Cardiac muscle cell (in vitro differentiated cells and primary cell): ENCODE data around the gene EBF3. TPM values are rescaled to one million over a fixed set of nuclear protein-coding genes. Genes with fewer than 3 reads are reported as not detected.

Experiments used
- DNase-seq, 2 donors: peaks; one replicate each; pipeline versions ENCODE4 v3.0.0 to v3.0.0-alpha.2; 2010 to 2017; ENCODE audit warnings: low read depth in 1 of 2, low spot score in 1 of 2
- H3K27ac ChIP-seq: fragments of 200-600 bp; sonication (generic); 2 replicates; pipeline ENCODE4 v1.5.1; 2016
- H3K27me3 ChIP-seq: fragments of 200-600 bp; sonication (generic); 2 replicates; pipeline ENCODE4 v1.6.0; 2016; ENCODE audit warnings: control low read depth
- H3K36me3 ChIP-seq: fragments of 200-600 bp; sonication (generic); 2 replicates; pipeline ENCODE4 v1.5.1; 2016; ENCODE audit warnings: control low read depth
- H3K4me1 ChIP-seq: fragments of 200-600 bp; sonication (generic); 2 replicates; pipeline ENCODE4 v1.8.1; 2017; ENCODE audit warnings: low read depth, mild to moderate bottlenecking, mixed run types
- H3K4me3 ChIP-seq: fragments of 200-600 bp; sonication (generic); 2 replicates; pipeline ENCODE4 v1.5.1; 2016; ENCODE audit warnings: mild to moderate bottlenecking
- H3K9me3 ChIP-seq: fragments of 200-600 bp; sonication (generic); 2 replicates; pipeline ENCODE4 v1.5.1; 2017; ENCODE audit warnings: low read depth, mild to moderate bottlenecking, control low read depth
- polyA plus RNA-seq: library from polyadenylated mRNA; unstranded; fragments of >200 nt; fragmentation: Nextera tagmentation; extraction: Ambion mirVana; gene quantifications from 2 replicates; pipeline ENCODE4 v1.2.1, GENCODE V29; 2016
- total RNA-seq: library from RNA; depleted of rRNA; stranded (reverse); fragments of >200 nt; gene quantifications from 2 replicates; pipeline ENCODE4 v1.2.3, GENCODE V29; 2016
- TF ChIP-seq, protein P1 (sequence below): IDR thresholded peaks from 2 replicates; pipeline ENCODE4 v1.5.1; 2012; ENCODE audit warnings: low read depth, mild to moderate bottlenecking, low read length

Gene EBF3
- total and polyA plus RNA-seq, 2 experiments from 2014 or later: 0.61 to 2.8 TPM

DNA sequence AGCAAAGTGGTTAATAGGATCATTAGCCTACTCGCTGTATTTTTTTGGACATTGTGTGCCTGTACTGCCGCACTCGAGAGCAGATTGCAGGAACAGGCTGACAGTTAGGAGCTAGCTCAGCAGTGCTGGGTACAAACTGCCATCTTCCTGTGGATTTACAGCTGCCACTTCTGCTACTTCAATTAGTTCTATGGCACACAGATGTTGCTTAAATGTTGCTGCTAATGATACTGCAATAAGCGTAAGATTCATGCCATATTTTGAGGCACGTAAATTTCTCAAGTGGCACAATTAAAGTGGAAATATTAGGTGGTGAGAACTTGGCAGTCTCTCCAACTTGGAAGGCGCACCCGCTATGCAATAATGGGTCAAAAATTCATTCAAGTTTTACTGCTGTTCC lies 171.9 kb downstream of the EBF3 start:
- no peaks in the 10 kb centered on the region for H3K36me3 ChIP-seq
- H3K9me3 ChIP-seq: no peaks in the 10 kb centered on the region
- H3K4me3 ChIP-seq: no peak overlapping the region
- no peak for DNase-seq
- H3K27me3 ChIP-seq: no peaks in the 10 kb centered on the region
- no peaks in the 10 kb centered on the region for H3K4me1 ChIP-seq
- no peak overlapping the region for H3K27ac ChIP-seq
- TF ChIP-seq, protein P1, sequence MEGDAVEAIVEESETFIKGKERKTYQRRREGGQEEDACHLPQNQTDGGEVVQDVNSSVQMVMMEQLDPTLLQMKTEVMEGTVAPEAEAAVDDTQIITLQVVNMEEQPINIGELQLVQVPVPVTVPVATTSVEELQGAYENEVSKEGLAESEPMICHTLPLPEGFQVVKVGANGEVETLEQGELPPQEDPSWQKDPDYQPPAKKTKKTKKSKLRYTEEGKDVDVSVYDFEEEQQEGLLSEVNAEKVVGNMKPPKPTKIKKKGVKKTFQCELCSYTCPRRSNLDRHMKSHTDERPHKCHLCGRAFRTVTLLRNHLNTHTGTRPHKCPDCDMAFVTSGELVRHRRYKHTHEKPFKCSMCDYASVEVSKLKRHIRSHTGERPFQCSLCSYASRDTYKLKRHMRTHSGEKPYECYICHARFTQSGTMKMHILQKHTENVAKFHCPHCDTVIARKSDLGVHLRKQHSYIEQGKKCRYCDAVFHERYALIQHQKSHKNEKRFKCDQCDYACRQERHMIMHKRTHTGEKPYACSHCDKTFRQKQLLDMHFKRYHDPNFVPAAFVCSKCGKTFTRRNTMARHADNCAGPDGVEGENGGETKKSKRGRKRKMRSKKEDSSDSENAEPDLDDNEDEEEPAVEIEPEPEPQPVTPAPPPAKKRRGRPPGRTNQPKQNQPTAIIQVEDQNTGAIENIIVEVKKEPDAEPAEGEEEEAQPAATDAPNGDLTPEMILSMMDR: no peak

DNA sequence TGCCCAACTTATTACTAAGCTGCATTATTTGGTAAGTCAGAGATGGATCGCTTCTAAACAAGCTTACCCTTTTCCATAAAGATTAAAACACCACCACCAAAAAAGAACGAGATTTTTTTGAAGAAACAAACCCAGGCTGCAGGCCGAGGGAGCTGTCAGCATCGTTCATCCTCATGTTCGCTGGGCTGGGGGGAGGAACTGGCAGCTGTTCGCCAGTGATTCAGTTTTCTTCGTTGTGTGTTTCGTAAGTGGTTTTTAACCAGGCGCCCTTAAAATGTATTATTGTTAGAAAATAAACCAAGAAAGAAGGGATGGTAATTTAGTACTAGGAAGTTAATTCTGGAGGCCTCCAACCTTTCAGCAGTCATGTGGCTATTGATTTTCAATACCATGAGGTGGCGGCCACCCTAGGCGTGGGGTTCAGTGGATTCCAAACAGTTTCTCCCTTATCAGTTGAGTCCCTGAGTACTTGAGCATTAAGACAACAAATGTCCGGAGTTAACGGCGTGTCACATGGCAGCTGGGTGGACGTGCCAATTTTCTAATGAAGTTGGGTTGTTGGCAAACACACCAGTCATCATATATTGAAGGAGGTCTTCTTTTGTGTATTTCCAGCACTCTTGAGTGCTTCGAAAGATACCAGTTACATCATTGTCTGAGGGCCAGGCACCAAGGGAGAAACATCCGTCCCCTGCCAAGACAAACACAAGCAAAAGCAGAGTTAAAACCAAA lies 173.2 kb downstream of the EBF3 start:
- Histone ChIP-seq H3K36me3 (no peaks in the 10 kb centered on the region), H3K4me3 (no peak overlapping the region), H3K27me3 (no peaks in the 10 kb centered on the region), H3K27ac (no peak overlapping the region), H3K9me3 (no peaks in the 10 kb centered on the region), H3K4me1 (no peaks in the 10 kb centered on the region)
- DNase-seq: no peak
- TF ChIP-seq, protein P1: no peak

DNA sequence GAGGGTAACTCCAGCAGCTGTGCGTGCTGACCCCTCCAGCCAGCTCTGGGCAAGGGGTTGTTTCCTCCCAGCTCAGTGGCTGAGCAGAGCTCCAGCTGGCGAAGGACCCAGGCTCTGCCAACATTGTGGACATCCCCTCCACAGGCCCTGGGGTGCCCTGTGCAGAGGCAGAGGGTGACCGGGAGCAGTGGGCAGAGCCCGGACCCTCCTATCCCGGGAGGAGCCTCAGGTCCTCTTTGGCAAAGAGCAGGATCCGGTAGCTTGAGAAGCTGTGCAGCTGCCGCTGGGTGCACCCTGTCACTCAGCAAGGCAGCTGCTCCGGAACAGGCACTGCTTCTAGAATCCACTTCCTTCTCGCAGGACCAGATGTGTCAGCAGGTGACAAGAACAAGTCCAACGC lies 175.9 kb downstream of the EBF3 start:
- no peaks in the 10 kb centered on the region for H3K4me1 ChIP-seq
- H3K27ac ChIP-seq: no peak overlapping the region
- H3K9me3 ChIP-seq: no peaks in the 10 kb centered on the region
- no peak for DNase-seq
- no peaks in the 10 kb centered on the region for H3K36me3 ChIP-seq
- no peak overlapping the region for H3K4me3 ChIP-seq
- no peaks in the 10 kb centered on the region for H3K27me3 ChIP-seq
- TF ChIP-seq, protein P1: no peak

DNA sequence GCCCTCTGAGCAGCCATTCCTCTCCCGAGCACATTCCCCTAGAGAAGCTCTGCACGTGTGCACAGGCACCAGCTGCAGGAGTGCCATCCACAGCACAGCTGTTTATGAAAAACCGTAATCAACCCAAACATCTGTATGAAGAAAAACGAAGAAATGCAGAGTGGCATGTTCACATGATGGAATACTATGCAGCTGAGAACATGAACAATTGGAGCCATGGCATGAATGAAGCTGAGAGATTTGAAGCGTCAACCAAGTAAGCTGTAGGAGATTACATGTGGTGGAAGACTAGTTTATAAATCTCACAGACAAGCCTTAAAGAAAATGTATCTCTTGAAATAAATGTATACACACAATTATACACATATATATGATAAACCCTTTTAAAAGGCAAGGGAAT lies 176.5 kb downstream of the EBF3 start:
- no peak overlapping the region for H3K27ac ChIP-seq
- TF ChIP-seq, protein P1: no peak
- H3K9me3 ChIP-seq: no peaks in the 10 kb centered on the region
- no peaks in the 10 kb centered on the region for H3K36me3 ChIP-seq
- H3K4me3 ChIP-seq: no peak overlapping the region
- no peaks in the 10 kb centered on the region for H3K27me3 ChIP-seq
- DNase-seq: no peak
- H3K4me1 ChIP-seq: no peaks in the 10 kb centered on the region

DNA sequence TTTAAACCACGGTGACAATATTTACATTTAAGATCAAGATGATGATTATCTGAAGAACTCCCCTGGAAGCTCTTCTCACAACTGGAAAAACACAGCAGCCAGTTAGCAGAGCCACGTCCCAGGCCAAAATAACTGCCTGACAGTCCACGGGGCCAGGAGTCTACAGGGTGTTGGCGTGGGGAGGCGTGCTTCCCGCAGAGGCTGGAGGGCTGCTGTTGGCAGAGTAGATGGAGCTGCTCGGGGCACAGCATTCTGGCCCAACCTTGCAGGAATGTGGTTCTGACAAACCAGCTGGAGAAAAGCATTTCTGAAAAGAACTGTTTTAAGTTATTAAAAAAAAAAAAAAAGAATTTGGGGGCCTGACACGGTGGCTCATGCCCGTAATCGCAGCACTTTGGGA lies 177.9 kb downstream of the EBF3 start:
- no peak for DNase-seq
- no peaks in the 10 kb centered on the region for H3K36me3 ChIP-seq

More for the DNA sequence above, 177.9 kb downstream of the EBF3 start:
- no peak overlapping the region for H3K4me3 ChIP-seq
- no peaks in the 10 kb centered on the region for H3K27me3 ChIP-seq
- H3K27ac ChIP-seq: no peak overlapping the region
- H3K9me3 ChIP-seq: no peaks in the 10 kb centered on the region
- TF ChIP-seq, protein P1: no peak
- H3K4me1 ChIP-seq: no peaks in the 10 kb centered on the region
